SU-DHL-6 (cell line): ENCODE results near the gene TFPI2.
"Not testable (repeated sequence)": the region's sequence is repeated elsewhere in the genome, so short reads cannot be mapped to it uniquely, and the experiment has no call there.

Experiments used
- CTCF ChIP-seq: fragments of 200-600 bp; sonication (generic); IDR thresholded peaks from one replicate; pipeline ENCODE4 v1.5.1; 2017; ENCODE audit warnings: antibody characterized with exemption, mild to moderate bottlenecking, low read length, moderate library complexity; ENCODE audit not compliant: insufficient read depth, poor library complexity, severe bottlenecking
- EZH2phosphoT487 ChIP-seq: fragments of 200-600 bp; sonication (generic), shearing (Covaris generic); conservative IDR thresholded peaks from 2 replicates; pipeline ENCODE4 v1.6.1; 2018; ENCODE audit warnings: mild to moderate bottlenecking, antibody characterized with exemption, low read length, moderate library complexity, mixed read lengths

GRCh38 chr7:93911661-93912060 is 21.1 kb upstream of the TFPI2 start:
- not testable (repeated sequence) for TF ChIP-seq CTCF, EZH2phosphoT487
